G401.6 (cell line): ENCODE measurements around the gene LAMA2.

Experiments used
- FAIRE-seq: peaks from 2 replicates; lab custom pipeline; 2012; peaks lifted over from hg19 to GRCh38; lab: Jason Lieb, UNC

LAMA2 gene

DNA sequence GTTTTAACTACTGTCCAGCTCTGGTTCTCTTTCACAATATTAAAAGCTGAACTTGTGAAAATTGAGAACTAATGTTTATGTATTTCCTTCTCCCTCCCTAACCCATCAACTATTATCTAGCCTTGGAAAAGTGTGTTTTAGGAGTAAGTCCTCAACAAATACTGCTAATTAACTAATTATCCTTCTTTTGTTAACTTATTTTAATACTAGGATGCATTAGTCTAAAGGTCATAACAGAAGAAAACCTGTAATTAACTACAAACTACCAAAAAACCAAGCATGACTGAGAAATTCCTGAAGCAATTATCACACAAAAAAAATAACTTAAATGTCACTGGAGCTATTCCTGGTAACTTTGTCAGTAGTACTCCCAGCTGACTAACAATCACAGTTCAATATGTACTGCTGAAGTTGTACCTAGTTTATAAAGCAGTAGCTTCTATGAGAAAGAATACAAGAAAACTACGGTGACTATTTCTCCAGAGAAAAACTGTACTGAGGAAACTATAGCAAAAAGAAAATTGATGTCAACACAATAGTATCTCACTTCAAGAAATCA is 301.9 kb downstream of the LAMA2 start:
- no peak for FAIRE-seq

GRCh38 chr6:129186988-129187387 is 304.1 kb downstream of the LAMA2 start:
- FAIRE-seq, result no peak

DNA sequence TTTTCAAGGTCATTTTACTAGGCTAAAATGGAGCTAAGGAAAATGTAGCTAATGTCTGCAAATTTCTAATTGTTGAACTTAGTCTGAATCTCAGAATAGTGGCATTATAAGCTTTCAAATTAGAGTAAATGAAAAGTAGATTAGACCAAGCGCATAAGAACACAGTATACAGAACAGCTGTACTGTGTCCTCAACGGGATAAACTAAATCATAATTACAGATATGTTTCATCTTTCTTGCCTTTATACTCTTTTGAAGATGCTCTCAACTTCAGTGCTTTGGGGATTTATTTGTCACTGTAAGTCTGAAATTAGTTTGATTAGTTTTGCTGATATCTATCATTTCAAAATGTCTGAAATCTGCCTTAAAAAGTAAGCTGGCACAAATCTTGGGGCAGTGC is 305.4 kb downstream of the LAMA2 start:
- FAIRE-seq, result no peak

DNA sequence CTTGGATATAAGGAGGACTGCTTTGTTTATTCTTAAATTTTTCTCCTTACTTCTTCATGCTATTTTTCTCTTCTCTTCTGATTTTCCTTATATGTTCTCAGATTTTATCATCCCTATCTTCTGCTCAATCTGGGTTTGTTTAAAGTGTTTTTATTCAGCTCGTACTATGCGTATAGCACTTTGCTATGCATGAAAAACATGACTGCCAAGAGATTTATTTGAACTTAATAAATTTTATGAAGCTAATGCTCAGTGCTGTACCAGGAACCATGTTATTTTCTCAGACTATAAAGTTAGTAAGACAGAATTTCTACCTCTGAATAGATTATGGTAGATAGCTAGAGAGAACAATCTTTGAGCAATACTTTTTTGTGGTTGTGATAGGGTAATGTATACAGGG is 305.9 kb downstream of the LAMA2 start:
- no peak for FAIRE-seq

DNA sequence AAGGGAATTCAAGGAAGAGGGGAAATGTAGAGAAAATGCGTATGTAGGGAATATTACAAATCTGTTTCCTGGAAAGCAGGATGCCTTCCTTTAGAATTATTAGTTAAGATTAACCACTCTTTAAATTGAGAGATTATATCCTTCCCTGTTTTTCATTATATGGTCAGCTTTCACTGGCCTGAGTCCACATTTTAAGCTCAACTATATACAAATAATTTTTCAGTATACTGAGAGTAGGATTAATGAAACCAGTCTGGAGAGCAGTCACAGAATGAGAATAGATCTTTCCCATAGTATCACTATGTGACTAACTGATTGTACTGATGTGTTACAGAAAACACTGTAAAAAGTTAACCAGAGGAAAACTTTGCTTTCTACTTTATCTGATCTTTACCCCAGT is 306.3 kb downstream of the LAMA2 start:
- FAIRE-seq, result no peak

DNA sequence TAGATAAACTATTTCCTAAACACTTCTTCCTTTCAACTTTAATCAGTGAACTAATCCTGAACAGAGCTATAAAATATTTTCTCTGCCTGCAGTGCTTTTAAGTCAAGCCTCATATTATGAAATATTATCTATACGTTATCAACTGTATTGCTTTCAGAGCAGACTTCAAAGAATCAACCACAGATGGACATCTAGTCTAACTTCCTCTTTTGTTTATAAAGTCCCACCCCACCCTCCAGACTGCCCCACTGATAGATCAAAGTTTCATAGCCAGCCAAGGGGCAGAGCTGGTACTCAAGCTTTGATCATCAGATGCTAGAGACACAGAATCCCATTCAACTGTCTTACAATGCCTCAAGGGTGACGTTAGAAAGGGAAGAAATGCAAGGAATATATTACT is 308.3 kb downstream of the LAMA2 start:
- no peak for FAIRE-seq

GRCh38 chr6:129192458-129192989 is 309.6 kb downstream of the LAMA2 start:
- FAIRE-seq, result no peak

DNA sequence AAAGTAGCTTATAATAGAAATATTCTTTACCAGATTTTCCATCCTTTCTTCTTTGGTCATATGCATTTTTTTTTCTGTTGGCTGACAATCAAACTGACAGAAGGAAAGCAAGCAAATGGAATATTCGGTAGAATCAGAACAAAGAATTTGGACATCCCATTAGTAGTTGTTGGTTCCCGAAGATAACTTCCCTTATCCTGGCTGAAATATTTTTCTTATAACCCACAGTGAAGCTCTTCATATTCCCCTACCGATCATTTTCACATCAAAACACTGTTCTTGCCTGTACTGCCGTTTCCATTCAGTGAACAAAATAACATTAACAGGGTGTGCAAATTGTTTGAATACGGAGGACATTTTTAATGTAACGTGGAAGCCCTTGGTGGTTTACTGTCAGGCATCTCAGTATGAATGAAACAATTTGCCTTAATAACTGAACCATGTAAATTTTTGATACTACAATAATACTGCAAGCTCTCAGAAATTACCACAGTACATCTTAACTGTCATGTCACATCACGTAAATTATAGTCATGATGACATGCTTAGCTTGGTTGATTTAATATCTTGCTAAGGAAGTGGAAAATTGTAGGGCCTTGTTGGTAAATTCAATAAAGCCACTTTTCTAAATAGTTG is 311.5 kb downstream of the LAMA2 start:
- no peak for FAIRE-seq

GRCh38 chr6:129195161-129195560 is 312.2 kb downstream of the LAMA2 start:
- FAIRE-seq, result no peak

DNA sequence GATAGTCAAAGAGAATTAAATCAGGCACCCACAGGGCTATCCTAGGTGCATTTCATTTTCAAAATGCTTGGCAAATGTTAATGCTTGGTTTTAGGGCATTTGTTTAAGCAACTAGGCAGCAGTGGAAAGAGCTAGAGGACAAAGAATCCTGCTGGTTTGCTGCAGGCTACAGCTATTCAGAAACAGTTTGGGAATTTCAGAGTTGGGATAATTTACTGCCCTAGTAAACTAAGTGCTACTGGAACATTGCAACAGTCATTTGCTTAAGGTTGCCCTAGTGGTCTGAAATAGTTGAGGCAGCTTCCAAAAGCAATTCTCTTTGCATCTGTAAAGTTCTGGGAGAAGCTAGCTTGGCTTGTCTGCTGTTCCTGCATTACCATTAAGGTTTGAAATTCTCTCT is 312.7 kb downstream of the LAMA2 start:
- no peak for FAIRE-seq

DNA sequence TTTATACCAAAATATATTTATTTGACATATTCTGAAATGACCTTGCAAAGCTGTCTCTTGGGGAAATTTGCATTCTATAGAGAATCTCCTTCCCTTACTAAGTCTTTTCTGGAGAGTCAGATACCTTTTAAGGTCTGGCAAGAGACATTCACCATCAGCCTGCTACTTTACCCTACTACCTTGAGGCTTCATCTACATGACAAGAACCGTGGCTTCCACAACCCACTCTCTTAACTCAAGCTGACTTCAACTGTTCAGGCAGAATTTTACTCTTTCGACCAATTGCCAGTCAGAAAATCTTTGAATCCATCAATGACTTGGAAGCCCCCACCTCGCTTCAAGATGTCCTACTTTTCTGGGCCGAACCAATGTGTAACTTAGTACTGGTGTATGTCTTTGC is 314.2 kb downstream of the LAMA2 start:
- FAIRE-seq, result no peak

DNA sequence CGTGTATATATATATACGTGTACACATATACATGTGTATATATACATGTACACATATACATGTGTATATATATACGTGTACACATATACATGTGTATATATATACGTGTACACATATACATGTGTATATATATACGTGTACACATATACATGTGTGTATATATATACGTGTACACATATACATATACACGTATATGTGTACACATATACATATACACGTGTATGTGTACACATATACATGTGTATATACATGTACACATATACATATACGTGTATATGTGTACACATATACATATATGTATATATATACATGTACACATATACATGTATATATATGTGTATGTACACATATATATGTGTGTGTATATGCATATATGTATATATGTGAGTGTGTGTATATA is 317.2 kb downstream of the LAMA2 start:
- FAIRE-seq, result peak; percentile 49

DNA sequence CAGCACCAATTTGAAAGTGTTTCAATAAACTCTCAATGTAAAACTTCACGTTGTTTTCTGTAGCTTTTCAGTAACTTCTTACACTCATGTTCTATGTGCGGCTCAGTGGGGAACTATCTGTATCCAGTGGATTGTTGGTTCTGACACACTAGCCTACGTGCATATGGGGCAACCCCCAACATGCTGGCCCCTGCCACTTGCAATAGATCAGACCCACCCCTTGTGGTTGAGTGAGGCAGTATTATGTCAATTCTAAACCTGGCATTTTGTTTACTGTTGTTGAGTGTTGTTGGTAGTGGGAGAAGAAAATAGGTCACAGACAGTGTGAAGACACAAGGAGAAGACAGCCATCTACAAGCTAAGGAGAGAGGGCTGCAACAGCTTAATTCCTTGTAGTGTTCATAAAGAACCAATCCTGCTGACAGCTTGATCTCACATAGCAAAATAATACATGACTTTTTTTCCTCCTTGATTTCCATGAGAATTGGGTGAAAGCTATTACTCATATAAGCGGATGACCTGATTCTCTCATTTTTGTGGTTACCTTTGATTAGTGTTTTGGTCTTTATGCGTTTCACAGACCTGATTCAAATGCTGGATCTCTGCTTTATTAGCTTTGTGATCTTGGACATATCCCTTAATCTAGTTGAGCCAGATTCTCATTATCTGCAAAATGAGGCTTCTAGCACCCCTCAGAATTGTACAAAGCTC is 320.4 kb downstream of the LAMA2 start:
- no peak for FAIRE-seq

GRCh38 chr6:129206821-129207220 is 323.9 kb downstream of the LAMA2 start:
- FAIRE-seq, result no peak

- no peak for FAIRE-seq
These were observed 324.9 kb downstream of the LAMA2 start for GRCh38 chr6:129207832-129208231.

- no peak for FAIRE-seq
These were observed 325.6 kb downstream of the LAMA2 start for GRCh38 chr6:129208415-129209034.

GRCh38 chr6:129209355-129209754 is 326.4 kb downstream of the LAMA2 start:
- FAIRE-seq, result no peak

- no peak for FAIRE-seq
These were observed 327.7 kb downstream of the LAMA2 start for GRCh38 chr6:129210684-129211083.

DNA sequence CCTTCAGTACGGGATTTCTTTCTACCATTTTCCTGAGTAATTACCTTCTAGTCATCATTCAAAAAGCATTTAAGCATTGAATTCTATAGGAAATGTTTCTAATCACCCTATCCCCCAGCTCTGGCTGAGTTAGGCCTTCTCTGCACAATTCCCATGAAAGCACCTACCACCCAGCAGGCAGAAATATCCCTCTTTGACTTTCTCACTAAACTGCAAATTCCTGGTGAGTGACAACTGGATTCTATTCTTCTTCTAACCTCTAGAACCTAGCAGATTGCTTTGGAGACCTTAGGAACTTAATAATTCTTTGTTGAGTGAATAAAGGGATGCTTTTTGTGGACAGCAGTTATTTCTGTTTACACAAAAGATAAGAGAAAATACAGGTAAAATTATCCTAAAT is 328.7 kb downstream of the LAMA2 start:
- no peak for FAIRE-seq

GRCh38 chr6:129212081-129212480 is 329.1 kb downstream of the LAMA2 start:
- no peak for FAIRE-seq

- no peak for FAIRE-seq
These were observed 332.3 kb downstream of the LAMA2 start for GRCh38 chr6:129215246-129215645.

DNA sequence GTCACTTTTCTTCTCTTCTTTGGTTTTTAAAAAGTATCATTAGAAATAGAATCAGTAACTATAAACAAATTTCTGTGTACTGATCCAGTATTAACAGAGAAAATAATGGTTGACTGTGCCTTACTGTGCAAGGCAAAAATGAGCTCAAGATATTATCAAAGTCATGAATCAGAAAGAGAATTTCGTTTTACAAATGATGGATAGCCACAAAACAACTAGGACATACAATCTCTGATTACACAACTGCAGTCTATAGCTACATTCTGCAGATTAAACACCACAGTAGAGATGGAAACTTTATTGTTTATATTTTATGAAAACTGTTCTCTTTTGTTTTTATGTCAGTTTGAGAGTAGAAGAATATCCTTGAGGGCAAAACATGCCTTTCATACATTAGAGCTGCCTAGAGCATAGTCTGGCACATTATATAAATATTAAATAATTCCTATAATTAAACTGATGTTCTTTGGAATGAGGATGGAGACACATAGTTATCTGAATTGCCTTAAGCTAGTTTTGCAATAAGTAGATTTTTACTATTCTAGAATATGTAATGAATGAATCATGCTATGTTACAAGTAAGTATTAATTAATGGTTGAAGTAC is 333.1 kb downstream of the LAMA2 start:
- FAIRE-seq, result no peak

DNA sequence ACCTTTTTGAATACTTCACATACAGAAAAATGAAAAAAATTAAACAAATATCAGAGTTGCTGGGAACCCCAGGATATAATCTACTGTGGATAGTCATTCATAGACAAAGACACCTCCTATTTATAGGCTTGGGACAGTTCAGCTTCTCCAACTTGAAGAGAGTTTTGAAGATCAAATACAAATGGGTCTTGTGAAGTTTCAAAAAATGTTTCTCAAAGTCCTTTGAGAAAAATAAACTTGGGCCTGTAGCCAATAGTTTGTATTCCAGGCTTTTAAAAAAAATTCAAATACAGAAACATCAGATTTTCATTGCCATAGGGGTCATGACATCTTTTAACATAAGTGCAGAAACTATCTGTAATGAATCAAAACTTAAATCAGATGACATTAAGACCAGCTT is 334.8 kb downstream of the LAMA2 start:
- FAIRE-seq, result no peak
